GM12801 (cell line): ENCODE data around the gene KCNQ1.

Experiments
- CTCF ChIP-seq: IDR thresholded peaks from one replicate; pipeline ENCODE4 v1.5.1; 2011; ENCODE audit warnings: control low read depth; ENCODE audit not compliant: insufficient read length; ENCODE audit errors: extremely low read depth

KCNQ1 gene

DNA sequence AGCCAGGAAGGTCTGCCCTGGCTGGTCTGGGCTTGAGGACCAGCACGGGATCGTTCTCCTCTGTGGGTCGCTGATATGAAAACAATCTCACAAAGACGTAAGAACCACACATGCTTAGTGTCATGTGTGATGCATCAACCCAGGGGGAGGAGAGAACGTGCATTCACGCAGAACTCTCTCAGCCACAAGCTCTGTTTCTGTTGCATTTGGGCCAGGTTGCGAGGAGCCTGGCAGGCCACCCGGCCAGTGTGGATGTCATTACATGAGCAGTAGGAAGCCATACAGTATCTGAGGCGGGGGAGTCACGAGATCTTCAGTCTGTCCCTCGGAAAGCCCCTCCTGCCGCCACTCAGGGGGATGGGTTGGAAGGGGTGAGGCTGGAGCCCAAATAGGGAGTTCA, 308.1 kb downstream of the KCNQ1 start:
- no peak for TF ChIP-seq CTCF

DNA sequence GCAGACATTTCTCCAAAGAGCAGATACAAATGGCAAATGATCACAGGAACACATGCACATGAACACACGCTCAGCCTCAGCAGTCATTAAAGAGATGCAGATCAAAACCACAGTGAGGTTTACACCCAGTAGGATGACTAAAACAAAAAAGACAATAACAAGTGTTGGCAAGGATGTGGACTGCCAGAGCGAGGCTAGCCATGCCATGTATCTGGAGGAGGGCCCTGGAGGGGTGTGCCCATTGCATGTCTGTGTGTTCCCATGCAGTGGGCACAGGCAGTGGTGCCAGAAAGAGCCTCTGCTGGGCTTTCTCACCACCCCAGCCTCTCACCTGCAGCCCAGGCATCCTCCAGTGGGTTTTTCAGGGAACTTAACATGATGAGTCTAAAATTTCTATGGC, 309.2 kb downstream of the KCNQ1 start:
- no peak for TF ChIP-seq CTCF

DNA sequence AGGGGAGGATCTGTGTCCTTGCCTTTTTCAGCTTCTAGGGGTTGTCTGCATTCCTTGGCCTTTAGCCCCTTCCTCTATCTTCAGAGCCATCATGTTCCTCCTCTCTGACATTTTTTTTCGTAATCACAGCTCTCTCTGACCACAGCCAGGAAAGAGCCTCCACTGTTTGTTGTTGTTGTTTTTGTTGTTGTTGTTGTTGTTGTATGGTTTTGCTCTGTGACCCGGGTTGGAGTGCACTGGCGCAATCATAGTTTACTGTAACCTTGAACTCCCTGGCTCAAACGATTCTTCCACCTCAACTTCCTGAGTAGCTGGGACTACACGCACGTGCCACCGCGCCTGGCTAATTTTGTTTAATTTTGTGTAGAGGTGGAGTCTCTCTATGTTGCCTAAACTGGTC, 310.3 kb downstream of the KCNQ1 start:
- no peak for TF ChIP-seq CTCF

DNA sequence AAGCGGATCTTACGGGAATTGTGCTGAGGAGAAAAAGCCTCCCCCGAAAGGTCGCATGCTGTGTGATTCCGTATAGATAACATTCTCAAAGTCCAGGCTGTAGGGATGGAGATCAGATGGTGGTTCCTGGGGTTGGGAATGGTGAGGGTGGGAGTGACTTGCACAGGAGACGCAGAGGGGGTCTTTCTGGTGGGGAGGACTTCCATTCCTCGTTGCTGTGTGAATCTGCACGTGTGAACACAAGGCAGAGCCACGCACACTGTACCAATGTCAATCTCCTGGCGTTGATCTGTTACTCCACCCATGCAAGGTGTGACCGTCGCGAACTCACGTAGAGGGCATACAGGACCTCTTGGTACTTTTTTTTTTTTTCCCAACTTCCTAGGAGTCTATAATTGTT, 313.9 kb downstream of the KCNQ1 start:
- TF ChIP-seq CTCF: no peak

DNA sequence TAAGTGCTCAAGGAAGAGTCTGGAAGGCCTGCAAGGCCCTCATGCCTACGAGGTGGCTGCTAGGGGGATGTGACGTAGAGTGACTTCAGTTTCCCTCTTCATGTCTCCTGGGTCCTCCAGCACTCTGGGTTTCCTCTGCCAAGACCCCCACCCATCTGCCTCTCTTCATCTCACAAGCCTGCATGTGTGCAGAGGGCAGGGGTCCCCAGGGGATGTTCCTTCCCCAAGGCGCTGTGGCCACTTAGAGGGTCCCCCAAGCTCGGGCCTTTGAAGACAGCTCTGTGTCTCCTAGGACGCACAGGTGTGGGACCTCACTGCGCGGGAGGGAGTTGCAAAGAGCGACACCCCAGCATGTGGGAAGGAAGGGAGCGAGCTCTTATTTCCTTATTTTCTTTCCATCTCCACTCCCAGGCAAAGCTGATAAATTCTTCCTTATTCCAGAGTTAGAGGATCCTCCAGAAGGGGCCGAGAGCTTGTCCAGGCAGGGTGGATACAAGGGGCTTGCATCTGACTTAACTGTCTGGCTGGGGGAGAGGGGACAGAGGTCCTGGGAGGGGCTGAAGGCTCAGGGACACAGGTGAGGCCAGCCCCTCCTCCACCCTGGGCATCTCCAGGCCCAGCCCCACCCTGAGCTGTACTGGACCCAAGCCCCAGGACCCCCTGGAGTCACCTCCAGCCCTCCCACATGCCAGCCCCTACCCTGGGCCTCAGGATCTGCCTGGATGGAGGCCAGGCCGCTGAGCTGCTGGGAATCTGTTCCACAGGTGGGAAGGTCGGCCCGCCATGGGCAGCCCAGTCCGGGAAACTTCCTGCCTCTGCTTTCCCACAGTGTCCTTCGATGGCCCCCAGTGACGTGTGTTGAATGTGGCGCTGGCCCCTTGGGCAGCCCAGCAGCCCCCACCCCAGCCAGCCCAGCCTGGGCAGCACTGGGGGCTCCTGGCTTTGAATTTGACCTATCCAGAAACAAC, 314.7 kb downstream of the KCNQ1 start:
- TF ChIP-seq CTCF: no peak

DNA sequence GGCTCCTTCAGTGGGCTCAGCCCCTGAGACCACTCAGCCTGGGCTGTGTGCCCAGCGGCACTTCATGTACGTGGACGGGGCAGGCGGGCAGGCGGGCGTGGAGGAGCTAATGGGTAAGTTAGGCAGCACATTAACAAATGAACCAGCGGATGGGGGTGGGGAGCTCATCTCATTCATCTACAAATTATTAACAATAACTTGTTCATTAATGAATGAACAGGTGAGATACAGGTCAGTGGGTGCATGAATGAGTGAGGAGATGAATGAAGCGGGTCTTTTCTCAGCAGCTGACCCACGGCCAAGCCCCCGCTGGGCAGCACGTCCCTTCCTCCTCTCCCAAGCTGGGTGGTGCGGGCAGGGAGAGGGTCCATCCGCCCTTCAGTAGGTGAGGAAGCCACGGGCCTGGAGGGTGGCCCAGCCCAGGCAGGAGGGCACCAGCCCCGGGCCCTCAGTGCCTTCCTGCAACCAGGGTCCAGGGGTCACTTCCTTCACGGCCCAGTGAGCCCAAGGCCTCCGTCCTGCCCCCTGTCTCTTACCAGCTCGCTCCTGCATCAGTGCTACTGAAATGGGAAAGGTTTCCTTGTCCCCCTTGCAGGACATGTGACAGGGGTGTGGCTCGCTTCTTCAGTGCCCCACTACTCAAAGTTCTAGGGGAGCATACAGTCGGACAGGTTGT, 315.5 kb downstream of the KCNQ1 start:
- TF ChIP-seq CTCF: no peak

DNA sequence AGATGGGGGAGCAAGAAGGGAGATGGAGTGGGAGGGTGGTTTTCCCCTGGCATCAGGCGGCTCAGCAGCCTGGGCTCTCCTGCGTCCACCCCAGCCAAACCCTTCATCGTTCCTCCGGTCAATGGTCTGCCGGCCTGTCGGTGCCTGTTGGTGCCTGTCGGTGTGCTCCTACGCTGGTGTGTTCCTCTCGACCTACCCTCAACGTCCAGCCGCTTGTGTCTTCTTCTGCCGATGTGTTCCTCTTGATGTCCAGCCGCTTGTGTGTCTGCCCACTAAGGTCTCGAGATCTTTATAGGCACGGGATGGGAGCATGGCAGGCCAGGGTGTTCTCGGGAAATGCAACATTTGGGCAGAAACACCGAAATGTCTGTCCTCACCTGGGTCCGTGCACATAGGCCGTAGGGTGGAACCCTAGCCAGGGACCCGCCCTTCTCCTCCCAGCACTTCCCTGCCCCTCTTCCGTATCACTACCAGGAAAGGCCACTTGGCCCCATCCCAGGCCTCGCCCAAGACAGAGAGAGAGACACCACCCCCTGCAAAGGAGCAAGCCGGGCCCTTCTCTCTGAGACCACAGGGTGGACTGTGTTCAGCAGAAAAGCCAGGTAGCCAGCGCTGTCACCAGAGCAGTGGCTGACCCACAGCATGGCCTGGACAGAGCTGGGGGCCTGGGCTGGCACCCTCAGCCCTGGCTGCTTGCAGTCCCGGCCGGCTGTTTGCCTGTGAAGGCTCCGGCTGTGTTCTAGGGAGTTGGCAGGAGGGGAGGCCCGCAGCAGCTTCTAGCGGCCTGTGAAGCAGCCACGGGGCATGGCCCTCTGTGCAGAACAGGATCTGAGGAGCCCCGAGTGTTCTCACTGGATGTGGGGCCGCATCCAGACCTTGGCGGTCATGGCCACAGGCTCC, 316.6 kb downstream of the KCNQ1 start:
- no peak for TF ChIP-seq CTCF
